AG04450 (cell line): Measurements from ENCODE around the gene COA7. TPM values are rescaled to one million over a fixed set of nuclear protein-coding genes. Genes with fewer than 3 reads are reported as not detected.

ENCODE experiments used
- CTCF ChIA-PET: fragments of 300-600, 350-600 bp; formaldehyde crosslinking; extraction: SDS; loops from one replicate; lab custom pipeline; 2022; ENCODE audit warnings: antibody characterized with exemption, inconsistent platforms; lab: Charles Lee
- POLR2A ChIA-PET: fragments of 350-600 bp; formaldehyde crosslinking; extraction: SDS; loops from one replicate; lab custom pipeline; 2021; ENCODE audit warnings: antibody characterized with exemption, inconsistent platforms; lab: Yijun Ruan, JAX
- DNase-seq: peaks from one replicate; pipeline ENCODE4 v3.0.0-alpha.2; 2011; ENCODE audit warnings: low read depth, low spot score
- H3K27ac ChIP-seq: one replicate; pipeline ENCODE4 v1.5.1; 2012; ENCODE audit warnings: low read depth, low read length, control low read depth
- H3K27me3 ChIP-seq: one replicate; pipeline ENCODE4 v1.6.0; 2012; ENCODE audit warnings: low read length; ENCODE audit not compliant: control insufficient read depth, insufficient read depth
- H3K4me3 ChIP-seq: 2 replicates; pipeline ENCODE4 v1.5.1; 2011; ENCODE audit warnings: mild to moderate bottlenecking, low read depth, low read length, control low read depth
- H3K9me3 ChIP-seq: 2 replicates; pipeline ENCODE4 v1.5.1; 2012; ENCODE audit warnings: low read length; ENCODE audit not compliant: control insufficient read depth, insufficient read depth
- CTCF ChIP-seq: IDR thresholded peaks from 2 replicates; pipeline ENCODE4 v1.5.1; 2011; ENCODE audit warnings: low read depth, low read length, control low read depth, inconsistent platforms
- polyA plus RNA-seq: library from polyadenylated mRNA; depleted of rRNA; stranded (reverse); fragments of >200 nt; gene quantifications from 2 replicates; pipeline ENCODE4 v1.2.3, GENCODE V29; 2011

COA7 gene
- polyA plus RNA-seq, 1 experiment, result 12.0 TPM

GRCh38 chr1:52658795-52659194, 39.4 kb downstream of the COA7 start:
- no peak for TF ChIP-seq CTCF
- no peak for DNase-seq
- no peaks in the 10 kb centered on the region for H3K27me3 ChIP-seq
- no peaks in the 10 kb centered on the region; the same call in 1 of the 2 replicates for H3K9me3 ChIP-seq
- ChIA-PET CTCF (no interaction called here), POLR2A (interaction anchor here (0.9 kb wide), 1 partner anchor 10 kb away, joined by 4 read pairs; no protein-coding TSS in a partner anchor)
- no peak overlapping the region for H3K4me3 ChIP-seq
- H3K27ac ChIP-seq, result no peak overlapping the region

GRCh38 chr1:52657702-52658101, 40.4 kb downstream of the COA7 start:
- TF ChIP-seq CTCF, result no peak
- no peak for DNase-seq
- no peaks in the 10 kb centered on the region for H3K27me3 ChIP-seq
- no peak overlapping the region for H3K4me3 ChIP-seq
- H3K27ac ChIP-seq, result no peak overlapping the region
- ChIA-PET POLR2A (no interaction called here), CTCF (no interaction called here)
- no peaks in the 10 kb centered on the region; the same call in 1 of the 2 replicates for H3K9me3 ChIP-seq

GRCh38 chr1:52654063-52654462, 44.1 kb downstream of the COA7 start:
- peaks cover 2% of the 10 kb centered on the region for H3K27me3 ChIP-seq
- H3K4me3 ChIP-seq, result no peak overlapping the region
- POLR2A ChIA-PET, result no interaction called here
- DNase-seq, result no peak
- no peak overlapping the region for H3K27ac ChIP-seq
- TF ChIP-seq CTCF, result no peak
- no peaks in the 10 kb centered on the region for H3K9me3 ChIP-seq
- CTCF ChIA-PET, result no interaction called here

- CTCF ChIA-PET, result interaction anchor here (0.7 kb wide), 1 partner anchor 45 kb away, joined by 3 read pairs; no protein-coding TSS in a partner anchor
- POLR2A ChIA-PET, result no interaction called here
Measured at GRCh38 chr1:52653207-52653849, 44.8 kb downstream of the COA7 start.

More at GRCh38 chr1:52653207-52653849, 44.8 kb downstream of the COA7 start:
- Histone ChIP-seq H3K27ac (no peak overlapping the region), H3K4me3 (no peak overlapping the region), H3K27me3 (peaks cover 2% of the 10 kb centered on the region), H3K9me3 (no peaks in the 10 kb centered on the region)
- TF ChIP-seq CTCF, result no peak
- DNase-seq, result no peak
